Measurements from ENCODE around the gene PSMA5. TPM values are rescaled to one million over a fixed set of nuclear protein-coding genes. Genes with fewer than 3 reads are reported as not detected.

The PSMA5 gene
- total and polyA plus RNA-seq, 2 of the 13 experiments (the other 11 are each of a cell fraction or from before 2014, with no cell fraction given), result 140 to 169 TPM

- no peak for TF ChIP-seq SRY (CRISPR knock-in tag; IDR thresholded peaks at IDR 0.05)
- no peak for TF ChIP-seq ZFP37 (CRISPR knock-in tag; IDR thresholded peaks at IDR 0.05; ENCODE audit: borderline replicate concordance)
- TF ChIP-seq MEF2D (CRISPR knock-in tag; IDR thresholded peaks at IDR 0.05), result no peak
- no peak for TF ChIP-seq CBX5 (CRISPR knock-in tag; IDR thresholded peaks at IDR 0.05; ENCODE audit: borderline replicate concordance)
- TF ChIP-seq, protein P1, sequence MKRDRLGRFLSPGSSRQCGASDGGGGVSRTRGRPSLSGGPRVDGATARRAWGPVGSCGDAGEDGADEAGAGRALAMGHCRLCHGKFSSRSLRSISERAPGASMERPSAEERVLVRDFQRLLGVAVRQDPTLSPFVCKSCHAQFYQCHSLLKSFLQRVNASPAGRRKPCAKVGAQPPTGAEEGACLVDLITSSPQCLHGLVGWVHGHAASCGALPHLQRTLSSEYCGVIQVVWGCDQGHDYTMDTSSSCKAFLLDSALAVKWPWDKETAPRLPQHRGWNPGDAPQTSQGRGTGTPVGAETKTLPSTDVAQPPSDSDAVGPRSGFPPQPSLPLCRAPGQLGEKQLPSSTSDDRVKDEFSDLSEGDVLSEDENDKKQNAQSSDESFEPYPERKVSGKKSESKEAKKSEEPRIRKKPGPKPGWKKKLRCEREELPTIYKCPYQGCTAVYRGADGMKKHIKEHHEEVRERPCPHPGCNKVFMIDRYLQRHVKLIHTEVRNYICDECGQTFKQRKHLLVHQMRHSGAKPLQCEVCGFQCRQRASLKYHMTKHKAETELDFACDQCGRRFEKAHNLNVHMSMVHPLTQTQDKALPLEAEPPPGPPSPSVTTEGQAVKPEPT (CRISPR knock-in tag; IDR thresholded peaks at IDR 0.05; ENCODE audit: low read depth), result no peak
- no peak for TF ChIP-seq ZBTB43 (CRISPR knock-in tag; conservative IDR thresholded peaks at IDR 0.05)
- no peak for TF ChIP-seq ZC3H13 (CRISPR knock-in tag; IDR thresholded peaks at IDR 0.05)
- TF ChIP-seq ZNF614 (CRISPR knock-in tag; IDR thresholded peaks at IDR 0.05; ENCODE audit: borderline replicate concordance), result no peak
- no peak for TF ChIP-seq ZNF264 (CRISPR knock-in tag; IDR thresholded peaks at IDR 0.05)
- peak; percentile 65 for TF ChIP-seq ASH2L (IDR thresholded peaks at IDR 0.05; ENCODE audit: insufficient read length, low read depth, low read length)
- TF ChIP-seq ZNF30 (CRISPR knock-in tag; IDR thresholded peaks at IDR 0.05), result no peak
- no peak for TF ChIP-seq ZBTB40 (IDR thresholded peaks at IDR 0.05)
- peak; percentile 47; the same call in 1 of the 2 replicates for TF ChIP-seq ZBTB40 (CRISPR knock-in tag; IDR thresholded peaks at IDR 0.05)
- no peak for TF ChIP-seq ZNF607 (CRISPR knock-in tag; IDR thresholded peaks at IDR 0.05; ENCODE audit: borderline replicate concordance)
- no peak for TF ChIP-seq YY1 (IDR thresholded peaks at IDR 0.05; ENCODE audit: insufficient read depth, insufficient replicate concordance, low read depth, low read length)
- TF ChIP-seq ZNF230 (CRISPR knock-in tag; IDR thresholded peaks at IDR 0.05), result no peak
- no peak for TF ChIP-seq ZNF569 (CRISPR knock-in tag; IDR thresholded peaks at IDR 0.05; ENCODE audit: borderline replicate concordance)
- TF ChIP-seq SP140L (CRISPR knock-in tag; IDR thresholded peaks at IDR 0.05; ENCODE audit: borderline replicate concordance), result no peak
These were observed 28.5 kb downstream of the PSMA5 start, which contains the start of gene SORT1 (continued) for GRCh38 chr1:109397581-109398342.
